Left lung (tissue), 10 donors: ENCODE results near the gene SCD. TPM values are rescaled to one million over a fixed set of nuclear protein-coding genes. Genes with fewer than 3 reads are reported as not detected.

ENCODE experiments used
- ATAC-seq: fragments of 200-7000 bp; cut with Tn5 transposase; one replicate; pipeline ENCODE4 v1.9.1; 2020; ENCODE audit warnings: moderate library complexity
- DNase-seq, 4 donors: peaks; one replicate each; pipeline ENCODE4 v3.0.0-alpha.2; 2013 to 2020
- H3K27ac ChIP-seq, 2 donors: fragments of 200-600 bp; sonication (generic) in 1 of 2; one replicate each; pipeline versions ENCODE4 v1.5.0 to v1.8.0; 2020 to 2021
- H3K27me3 ChIP-seq, 2 donors: fragments of 200-600 bp; sonication (generic) in 1 of 2; one replicate each; pipeline versions ENCODE4 v1.5.0 to v1.8.0; 2020 to 2021
- H3K36me3 ChIP-seq, 2 donors: fragments of 200-600 bp; sonication (generic) in 1 of 2; one replicate each; pipeline versions ENCODE4 v1.5.0 to v1.8.0; 2020 to 2021
- H3K4me1 ChIP-seq, 2 donors: fragments of 200-600 bp; one replicate each; pipeline ENCODE4 v1.8.0; 2021
- H3K4me3 ChIP-seq, 2 donors: fragments of 200-600 bp; sonication (generic) in 1 of 2; one replicate each; pipeline versions ENCODE4 v1.5.0 to v1.8.0; 2020 to 2021; ENCODE audit warnings: mild to moderate bottlenecking in 1 of 2
- H3K9me3 ChIP-seq, 2 donors: fragments of 200-600 bp; sonication (generic) in 1 of 2; one replicate each; pipeline versions ENCODE4 v1.5.0 to v1.8.0; 2020 to 2021
- intact Hi-C, 2 donors: fragments of 100-400 bp; cut with DNase I; formaldehyde crosslinking; loops; one replicate each; pipeline versions ENCODE4 v1.11.2 to v1.14.2; 2022
- polyA plus RNA-seq, 6 donors: library from polyadenylated mRNA; unstranded; fragments of 120-200 nt; gene quantifications; one replicate each; pipeline ENCODE4 v1.2.1, GENCODE V29; 2013; ENCODE audit not compliant: insufficient read length in 6 of 6
- total RNA-seq, 2 donors: library from RNA; stranded (reverse); fragmentation: NEBNext Ultra II Directional; extraction: Animal tissue kit (Norgen Biotek cat#: 25700); gene quantifications; one replicate each; pipeline ENCODE4 v1.2.1, GENCODE V29; 2021
- TF ChIP-seq, protein P1 (sequence below), 2 donors: fragments of 200-600 bp; sonication (generic) in 1 of 2; IDR thresholded peaks; one replicate each; pipeline versions ENCODE4 v1.5.0 to v1.8.0; 2021; ENCODE audit warnings: antibody characterized with exemption in 2 of 2
- donor health status: DM: no; HTN: yes; CAD: no.
- donor health status: DM: no; HTN: no; CAD: no.

Gene SCD
- total and polyA plus RNA-seq, 8 donors = 17.3 to 529 (median 30.2) TPM

GRCh38 chr10:100350914-100351485 is 4.0 kb downstream of the SCD start:
- ATAC-seq (no peak), DNase-seq (no peak)
- Histone ChIP-seq H3K4me1 (peaks cover 0 to 51% of the 10 kb centered on the region in 2 donors), H3K27me3 (peaks cover 0 to under 1% of the 10 kb centered on the region in 2 donors), H3K9me3 (no peaks in the 10 kb centered on the region), H3K27ac (no peak overlapping the region), H3K36me3 (peaks cover 0 to 73% of the 10 kb centered on the region in 2 donors), H3K4me3 (peak overlapping the region in 1 of 2 donors; percentile 82)
- TF ChIP-seq, protein P1, sequence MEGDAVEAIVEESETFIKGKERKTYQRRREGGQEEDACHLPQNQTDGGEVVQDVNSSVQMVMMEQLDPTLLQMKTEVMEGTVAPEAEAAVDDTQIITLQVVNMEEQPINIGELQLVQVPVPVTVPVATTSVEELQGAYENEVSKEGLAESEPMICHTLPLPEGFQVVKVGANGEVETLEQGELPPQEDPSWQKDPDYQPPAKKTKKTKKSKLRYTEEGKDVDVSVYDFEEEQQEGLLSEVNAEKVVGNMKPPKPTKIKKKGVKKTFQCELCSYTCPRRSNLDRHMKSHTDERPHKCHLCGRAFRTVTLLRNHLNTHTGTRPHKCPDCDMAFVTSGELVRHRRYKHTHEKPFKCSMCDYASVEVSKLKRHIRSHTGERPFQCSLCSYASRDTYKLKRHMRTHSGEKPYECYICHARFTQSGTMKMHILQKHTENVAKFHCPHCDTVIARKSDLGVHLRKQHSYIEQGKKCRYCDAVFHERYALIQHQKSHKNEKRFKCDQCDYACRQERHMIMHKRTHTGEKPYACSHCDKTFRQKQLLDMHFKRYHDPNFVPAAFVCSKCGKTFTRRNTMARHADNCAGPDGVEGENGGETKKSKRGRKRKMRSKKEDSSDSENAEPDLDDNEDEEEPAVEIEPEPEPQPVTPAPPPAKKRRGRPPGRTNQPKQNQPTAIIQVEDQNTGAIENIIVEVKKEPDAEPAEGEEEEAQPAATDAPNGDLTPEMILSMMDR (IDR thresholded peaks at IDR 0.05) = no peak
- intact Hi-C loops = no loop called here

- Histone ChIP-seq H3K4me3 (no peak overlapping the region), H3K27me3 (no peaks in the 10 kb centered on the region), H3K9me3 (no peaks in the 10 kb centered on the region), H3K4me1 (peaks cover 0 to 36% of the 10 kb centered on the region in 2 donors), H3K36me3 (peaks cover 0 to 95% of the 10 kb centered on the region in 2 donors), H3K27ac (no peak overlapping the region)
- TF ChIP-seq, protein P1 (IDR thresholded peaks at IDR 0.05) = no peak
- no peak for ATAC-seq
- intact Hi-C loops = no loop called here
- DNase-seq = no peak
Observed at GRCh38 chr10:100353770-100354485, 6.9 kb downstream of the SCD start.

DNA sequence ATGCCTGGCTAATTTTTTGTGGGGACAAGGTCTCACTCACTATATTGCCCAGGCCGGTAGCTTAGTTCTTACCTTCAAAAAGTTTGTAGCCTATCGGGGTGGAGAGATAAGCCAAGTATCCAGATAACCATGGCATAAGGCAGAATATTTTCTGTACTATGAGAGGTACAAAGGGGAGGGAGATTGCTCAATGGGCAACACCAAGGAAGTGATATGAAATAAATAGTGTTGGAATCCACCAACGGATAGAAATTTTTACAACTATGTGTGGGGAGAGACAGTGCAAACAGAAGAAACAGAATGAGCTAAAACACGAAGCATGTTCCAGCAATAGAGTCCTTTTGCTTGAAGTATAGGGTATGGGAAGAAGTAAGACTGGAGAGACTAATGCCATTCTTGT is 8.1 kb downstream of the SCD start:
- peaks cover 0 to 95% of the 10 kb centered on the region in 2 donors for H3K36me3 ChIP-seq
- H3K4me3 ChIP-seq = no peak overlapping the region
- DNase-seq (no peak), ATAC-seq (no peak)
- H3K27me3 ChIP-seq = no peaks in the 10 kb centered on the region
- H3K4me1 ChIP-seq = peaks cover 0 to 30% of the 10 kb centered on the region in 2 donors
- no peaks in the 10 kb centered on the region for H3K9me3 ChIP-seq
- intact Hi-C loops = no loop called here
- TF ChIP-seq, protein P1 (IDR thresholded peaks at IDR 0.05) = no peak
- peak overlapping the region in 1 of 2 donors; percentile 7 for H3K27ac ChIP-seq

GRCh38 chr10:100356067-100357017 is 9.3 kb downstream of the SCD start:
- Histone ChIP-seq H3K27me3 (no peaks in the 10 kb centered on the region), H3K4me3 (no peak overlapping the region), H3K27ac (no peak overlapping the region), H3K36me3 (peaks cover 0 to 96% of the 10 kb centered on the region in 2 donors), H3K9me3 (no peaks in the 10 kb centered on the region), H3K4me1 (peaks cover 0 to 21% of the 10 kb centered on the region in 2 donors)
- ATAC-seq = no peak
- no peak for DNase-seq
- intact Hi-C loops = no loop called here
- TF ChIP-seq, protein P1 (IDR thresholded peaks at IDR 0.05) = no peak
